HEK293 (cell line): ENCODE measurements around the gene ZNF548.

Experiments
- ATF2 ChIP-seq: fragments of 450-650 bp; formaldehyde crosslinking; IDR thresholded peaks from 2 replicates; pipeline ENCODE4 v1.5.1; 2016; ENCODE audit warnings: missing biosample characterization, missing genetic modification characterization, low read depth
- ELK4 ChIP-seq: IDR thresholded peaks from 2 replicates; pipeline ENCODE4 v1.6.1; 2011; ENCODE audit warnings: mild to moderate bottlenecking, low read depth, low read length, borderline replicate concordance
- KLF8 ChIP-seq: fragments of 450-650 bp; formaldehyde crosslinking; IDR thresholded peaks from 2 replicates; pipeline ENCODE4 v1.5.1; 2016; ENCODE audit warnings: missing biosample characterization, missing genetic modification characterization
- PRDM1 ChIP-seq: fragments of 450-650 bp; formaldehyde crosslinking; IDR thresholded peaks from 2 replicates; pipeline ENCODE4; 2016; ENCODE audit warnings: missing biosample characterization, missing genetic modification characterization
- SP2 ChIP-seq: fragments of 450-650 bp; formaldehyde crosslinking; IDR thresholded peaks from 2 replicates; pipeline ENCODE4 v1.5.1; 2016; ENCODE audit warnings: missing biosample characterization, missing genetic modification characterization
- YY2 ChIP-seq: fragments of 450-650 bp; formaldehyde crosslinking; IDR thresholded peaks from 2 replicates; pipeline ENCODE4 v1.5.1; 2016; ENCODE audit warnings: missing biosample characterization, missing genetic modification characterization
- ZFP3 ChIP-seq: fragments of 450-650 bp; formaldehyde crosslinking; IDR thresholded peaks from 2 replicates; pipeline ENCODE4 v1.5.1; 2016; ENCODE audit warnings: low read depth, missing biosample characterization, missing genetic modification characterization
- ZIC2 ChIP-seq: fragments of 450-650 bp; formaldehyde crosslinking; IDR thresholded peaks from 2 replicates; pipeline ENCODE4 v1.5.1; 2016; ENCODE audit warnings: missing biosample characterization, missing genetic modification characterization
- ZNF175 ChIP-seq: fragments of 450-650 bp; formaldehyde crosslinking; IDR thresholded peaks from 2 replicates; pipeline ENCODE4 v1.5.1; 2016; ENCODE audit warnings: missing biosample characterization, missing genetic modification characterization
- ZNF184 ChIP-seq: fragments of 450-650 bp; IDR thresholded peaks from 2 replicates; pipeline ENCODE4 v1.5.1; 2018; ENCODE audit warnings: missing biosample characterization, mild to moderate bottlenecking, missing genetic modification characterization
- ZNF2 ChIP-seq: fragments of 450-650 bp; formaldehyde crosslinking; IDR thresholded peaks from 2 replicates; pipeline ENCODE4 v1.5.1; 2016; ENCODE audit warnings: missing biosample characterization, missing genetic modification characterization
- ZNF239 ChIP-seq: fragments of 450-650 bp; formaldehyde crosslinking; IDR thresholded peaks from 2 replicates; pipeline ENCODE4 v1.5.1; 2016; ENCODE audit warnings: missing biosample characterization, missing genetic modification characterization
- ZNF266 ChIP-seq: fragments of 450-650 bp; formaldehyde crosslinking; IDR thresholded peaks from 2 replicates; pipeline ENCODE4 v1.5.1; 2016; ENCODE audit warnings: missing biosample characterization, missing genetic modification characterization, low read depth
- ZNF274 ChIP-seq, 2 experiments: fragments of 200-500 bp in 1 of 2; fragments of 450-650 bp in 1 of 2; sonication (Bioruptor generic) in 1 of 2; formaldehyde crosslinking in 1 of 2; IDR thresholded peaks; 2 replicates each; pipeline versions ENCODE4 v1.5.1 to v1.6.1; 2014 to 2016; ENCODE audit warnings: borderline replicate concordance in 1 of 2, inconsistent platforms in 1 of 2, low read length in 1 of 2, missing biosample characterization in 1 of 2, missing genetic modification characterization in 1 of 2
- ZNF354C ChIP-seq: fragments of 450-650 bp; formaldehyde crosslinking; IDR thresholded peaks from 2 replicates; pipeline ENCODE4 v1.5.1; 2016; ENCODE audit warnings: missing biosample characterization, missing genetic modification characterization, low read depth, borderline replicate concordance
- ZNF362 ChIP-seq: fragments of 450-650 bp; formaldehyde crosslinking; IDR thresholded peaks from 2 replicates; pipeline ENCODE4 v1.5.1; 2016; ENCODE audit warnings: missing biosample characterization, missing genetic modification characterization
- ZNF416 ChIP-seq: fragments of 450-650 bp; formaldehyde crosslinking; IDR thresholded peaks from 2 replicates; pipeline ENCODE4 v1.5.1; 2016; ENCODE audit warnings: missing biosample characterization, missing genetic modification characterization
- ZNF560 ChIP-seq: fragments of 450-650 bp; formaldehyde crosslinking; IDR thresholded peaks from 2 replicates; pipeline ENCODE4 v1.5.1; 2017; ENCODE audit warnings: missing biosample characterization, missing genetic modification characterization, borderline replicate concordance
- ZNF660 ChIP-seq: fragments of 450-650 bp; IDR thresholded peaks from 2 replicates; pipeline ENCODE4 v1.5.1; 2018; ENCODE audit warnings: missing biosample characterization, mild to moderate bottlenecking, missing genetic modification characterization
- ZNF692 ChIP-seq: fragments of 450-650 bp; formaldehyde crosslinking; IDR thresholded peaks from 2 replicates; pipeline ENCODE4 v1.5.1; 2016; ENCODE audit warnings: missing biosample characterization, missing genetic modification characterization
- ZNF701 ChIP-seq: fragments of 450-650 bp; formaldehyde crosslinking; IDR thresholded peaks from 2 replicates; pipeline ENCODE4 v1.5.1; 2016; ENCODE audit warnings: missing biosample characterization, missing genetic modification characterization
- ZNF776 ChIP-seq: fragments of 450-650 bp; formaldehyde crosslinking; IDR thresholded peaks from 2 replicates; pipeline ENCODE4 v1.5.0; 2017; ENCODE audit warnings: missing biosample characterization, missing genetic modification characterization, borderline replicate concordance
- ZSCAN16 ChIP-seq: fragments of 450-650 bp; formaldehyde crosslinking; IDR thresholded peaks from 2 replicates; pipeline ENCODE4 v1.5.1; 2016; ENCODE audit warnings: missing biosample characterization, missing genetic modification characterization
- TF ChIP-seq, protein P1 (sequence below): fragments of 450-650 bp; formaldehyde crosslinking; conservative IDR thresholded peaks from 2 replicates; pipeline ENCODE4 v1.5.1; 2016; ENCODE audit warnings: low read depth, missing biosample characterization, missing genetic modification characterization
- TF ChIP-seq, protein P2 (sequence below): fragments of 450-650 bp; formaldehyde crosslinking; IDR thresholded peaks from 2 replicates; pipeline ENCODE4 v1.5.1; 2016; ENCODE audit warnings: missing biosample characterization, missing genetic modification characterization

Gene ZNF548

DNA sequence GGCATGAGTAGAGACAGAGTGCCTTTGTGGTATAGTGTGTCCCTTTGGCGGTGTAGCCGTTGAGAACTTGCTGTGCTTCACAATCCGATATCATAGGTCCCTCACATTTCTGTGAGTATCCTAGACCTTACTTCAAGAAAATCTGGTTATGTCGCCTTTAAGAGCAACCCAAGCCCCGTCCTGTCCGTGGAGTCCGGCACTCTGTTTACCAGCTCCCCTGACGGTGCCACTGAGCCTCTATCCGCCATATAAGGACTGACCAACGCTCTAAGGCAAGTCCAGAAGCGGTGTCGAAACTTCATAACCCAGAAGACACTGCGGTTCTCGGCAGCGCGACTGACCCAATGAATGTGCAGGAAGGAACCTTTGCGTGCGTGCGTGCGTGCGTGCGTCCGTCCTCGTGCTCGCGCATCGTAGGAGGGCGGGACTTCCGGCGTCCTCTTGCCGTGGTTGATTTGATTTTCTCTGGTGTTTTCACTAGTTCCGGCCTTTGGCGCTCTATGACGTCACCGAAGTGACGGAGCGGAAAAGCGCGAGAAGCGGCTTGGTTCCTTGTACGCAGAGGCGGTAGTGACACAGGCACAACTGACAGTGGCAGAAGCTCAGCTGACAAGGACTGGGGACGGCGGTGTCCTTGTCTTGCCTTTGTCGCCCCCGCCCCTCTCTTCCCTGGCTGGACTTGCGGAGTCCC, 26.5 kb upstream of the ZNF548 start, which contains the start of the genes TRAPPC2B and ZNF547 (continued):
- TF ChIP-seq ZNF776 (tag by site-specific recombination), result no peak
- TF ChIP-seq, protein P1, sequence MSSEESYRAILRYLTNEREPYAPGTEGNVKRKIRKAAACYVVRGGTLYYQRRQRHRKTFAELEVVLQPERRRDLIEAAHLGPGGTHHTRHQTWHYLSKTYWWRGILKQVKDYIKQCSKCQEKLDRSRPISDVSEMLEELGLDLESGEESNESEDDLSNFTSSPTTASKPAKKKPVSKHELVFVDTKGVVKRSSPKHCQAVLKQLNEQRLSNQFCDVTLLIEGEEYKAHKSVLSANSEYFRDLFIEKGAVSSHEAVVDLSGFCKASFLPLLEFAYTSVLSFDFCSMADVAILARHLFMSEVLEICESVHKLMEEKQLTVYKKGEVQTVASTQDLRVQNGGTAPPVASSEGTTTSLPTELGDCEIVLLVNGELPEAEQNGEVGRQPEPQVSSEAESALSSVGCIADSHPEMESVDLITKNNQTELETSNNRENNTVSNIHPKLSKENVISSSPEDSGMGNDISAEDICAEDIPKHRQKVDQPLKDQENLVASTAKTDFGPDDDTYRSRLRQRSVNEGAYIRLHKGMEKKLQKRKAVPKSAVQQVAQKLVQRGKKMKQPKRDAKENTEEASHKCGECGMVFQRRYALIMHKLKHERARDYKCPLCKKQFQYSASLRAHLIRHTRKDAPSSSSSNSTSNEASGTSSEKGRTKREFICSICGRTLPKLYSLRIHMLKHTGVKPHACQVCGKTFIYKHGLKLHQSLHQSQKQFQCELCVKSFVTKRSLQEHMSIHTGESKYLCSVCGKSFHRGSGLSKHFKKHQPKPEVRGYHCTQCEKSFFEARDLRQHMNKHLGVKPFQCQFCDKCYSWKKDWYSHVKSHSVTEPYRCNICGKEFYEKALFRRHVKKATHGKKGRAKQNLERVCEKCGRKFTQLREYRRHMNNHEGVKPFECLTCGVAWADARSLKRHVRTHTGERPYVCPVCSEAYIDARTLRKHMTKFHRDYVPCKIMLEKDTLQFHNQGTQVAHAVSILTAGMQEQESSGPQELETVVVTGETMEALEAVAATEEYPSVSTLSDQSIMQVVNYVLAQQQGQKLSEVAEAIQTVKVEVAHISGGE, result peak; percentile 58
- TF ChIP-seq ZIC2 (tag by site-specific recombination), result no peak
- TF ChIP-seq, protein P2, sequence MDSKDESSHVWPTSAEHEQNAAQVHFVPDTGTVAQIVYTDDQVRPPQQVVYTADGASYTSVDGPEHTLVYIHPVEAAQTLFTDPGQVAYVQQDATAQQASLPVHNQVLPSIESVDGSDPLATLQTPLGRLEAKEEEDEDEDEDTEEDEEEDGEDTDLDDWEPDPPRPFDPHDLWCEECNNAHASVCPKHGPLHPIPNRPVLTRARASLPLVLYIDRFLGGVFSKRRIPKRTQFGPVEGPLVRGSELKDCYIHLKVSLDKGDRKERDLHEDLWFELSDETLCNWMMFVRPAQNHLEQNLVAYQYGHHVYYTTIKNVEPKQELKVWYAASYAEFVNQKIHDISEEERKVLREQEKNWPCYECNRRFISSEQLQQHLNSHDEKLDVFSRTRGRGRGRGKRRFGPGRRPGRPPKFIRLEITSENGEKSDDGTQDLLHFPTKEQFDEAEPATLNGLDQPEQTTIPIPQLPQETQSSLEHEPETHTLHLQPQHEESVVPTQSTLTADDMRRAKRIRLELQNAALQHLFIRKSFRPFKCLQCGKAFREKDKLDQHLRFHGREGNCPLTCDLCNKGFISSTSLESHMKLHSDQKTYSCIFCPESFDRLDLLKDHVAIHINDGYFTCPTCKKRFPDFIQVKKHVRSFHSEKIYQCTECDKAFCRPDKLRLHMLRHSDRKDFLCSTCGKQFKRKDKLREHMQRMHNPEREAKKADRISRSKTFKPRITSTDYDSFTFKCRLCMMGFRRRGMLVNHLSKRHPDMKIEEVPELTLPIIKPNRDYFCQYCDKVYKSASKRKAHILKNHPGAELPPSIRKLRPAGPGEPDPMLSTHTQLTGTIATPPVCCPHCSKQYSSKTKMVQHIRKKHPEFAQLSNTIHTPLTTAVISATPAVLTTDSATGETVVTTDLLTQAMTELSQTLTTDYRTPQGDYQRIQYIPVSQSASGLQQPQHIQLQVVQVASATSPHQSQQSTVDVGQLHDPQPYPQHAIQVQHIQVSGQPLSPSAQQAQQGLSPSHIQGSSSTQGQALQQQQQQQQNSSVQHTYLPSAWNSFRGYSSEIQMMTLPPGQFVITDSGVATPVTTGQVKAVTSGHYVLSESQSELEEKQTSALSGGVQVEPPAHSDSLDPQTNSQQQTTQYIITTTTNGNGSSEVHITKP (tag by site-specific recombination), result 0 out of 2 replicates have a peak, but pooled peaks have one; percentile 32
- peak; percentile 82 for TF ChIP-seq PRDM1
- 0 out of 2 replicates have a peak, but pooled peaks have one; percentile 35 for TF ChIP-seq ZNF2 (tag by site-specific recombination)
- peak; percentile 91 for TF ChIP-seq SP2 (tag by site-specific recombination)
- TF ChIP-seq ZNF266 (tag by site-specific recombination), result no peak
- TF ChIP-seq ZNF239, result no peak
- no peak for TF ChIP-seq ZNF560
- peak; percentile 59; the same call in 1 of the 2 replicates for TF ChIP-seq YY2 (tag by site-specific recombination)
- TF ChIP-seq ZNF701 (tag by site-specific recombination), result no peak
- TF ChIP-seq ZNF362 (tag by site-specific recombination), result no peak
- no peak for TF ChIP-seq ZNF660 (tag by site-specific recombination)
- TF ChIP-seq ZSCAN16, result no peak
- TF ChIP-seq ZNF354C, result no peak
- no peak for TF ChIP-seq ZNF416 (tag by site-specific recombination)
- TF ChIP-seq ZNF175 (tag by site-specific recombination), result no peak
- no peak for TF ChIP-seq ZNF184 (tag by site-specific recombination)
- TF ChIP-seq ELK4, result no peak
- no peak for TF ChIP-seq ZNF274 (IDR thresholded peaks at IDR 0.05; ENCODE audit: low read length)
- no peak for TF ChIP-seq ZNF274 (tag by site-specific recombination; IDR thresholded peaks at IDR 0.05; ENCODE audit: borderline replicate concordance)
- peak; percentile 46; the same call in 1 of the 2 replicates for TF ChIP-seq KLF8 (tag by site-specific recombination)
- peak; percentile 100 for TF ChIP-seq ATF2 (tag by site-specific recombination)
- TF ChIP-seq ZNF692 (tag by site-specific recombination), result peak; percentile 14; the same call in 1 of the 2 replicates
- no peak for TF ChIP-seq ZFP3 (tag by site-specific recombination)
- TF ChIP-seq, all 188 proteins: peak for 31
